Liver (tissue), 9 donors: ENCODE data around the gene PTPRN. TPM values are rescaled to one million over a fixed set of nuclear protein-coding genes. Genes with fewer than 3 reads are reported as not detected.
A peak's percentile ranks its signal among the peaks of the same experiment; 100 is the strongest.

Experiments
- DNase-seq: peaks from one replicate; pipeline ENCODE4 v3.0.0-alpha.2; 2017; ENCODE audit warnings: low spot score
- H3K27ac ChIP-seq, 2 donors: one replicate each; pipeline ENCODE4 v1.7.0; 2013; ENCODE audit warnings: inconsistent platforms in 2 of 2, low read length in 2 of 2, control low read depth in 1 of 2, low read depth in 1 of 2, mild to moderate bottlenecking in 1 of 2
- H3K27me3 ChIP-seq, 4 donors: one replicate each; pipeline versions ENCODE4 v1.6.1 to v1.7.0; 2013; ENCODE audit warnings: low read length in 3 of 4, inconsistent platforms in 1 of 4, mild to moderate bottlenecking in 1 of 4, moderate library complexity in 1 of 4; ENCODE audit not compliant: control insufficient read depth in 4 of 4, insufficient read depth in 4 of 4
- H3K36me3 ChIP-seq, 4 donors: one replicate each; pipeline versions ENCODE4 v1.6.1 to v1.7.0; 2013; ENCODE audit warnings: low read length in 3 of 4, mild to moderate bottlenecking in 3 of 4, low read depth in 1 of 4, moderate library complexity in 1 of 4; ENCODE audit not compliant: control insufficient read depth in 4 of 4, insufficient read depth in 3 of 4
- H3K4me1 ChIP-seq, 4 donors: one replicate each; pipeline versions ENCODE4 v1.6.1 to v1.7.0; 2013; ENCODE audit warnings: low read length in 3 of 4, mild to moderate bottlenecking in 3 of 4, moderate library complexity in 1 of 4; ENCODE audit not compliant: control insufficient read depth in 4 of 4, insufficient read depth in 4 of 4
- H3K4me3 ChIP-seq, 3 donors: one replicate each; pipeline versions ENCODE4 v1.6.1 to v1.7.0; 2013; ENCODE audit warnings: low read length in 3 of 3, control low read depth in 1 of 3, low read depth in 1 of 3, mild to moderate bottlenecking in 1 of 3
- H3K9ac ChIP-seq, 2 donors: one replicate each; pipeline ENCODE4 v1.7.0; 2013; ENCODE audit warnings: low read length in 2 of 2, mild to moderate bottlenecking in 2 of 2, moderate library complexity in 2 of 2, control low read depth in 1 of 2, low read depth in 1 of 2
- H3K9me3 ChIP-seq, 4 donors: one replicate each; pipeline versions ENCODE4 v1.6.1 to v1.7.0; 2013; ENCODE audit warnings: low read length in 3 of 4; ENCODE audit not compliant: control insufficient read depth in 4 of 4
- ATF3 ChIP-seq: IDR thresholded peaks from 2 replicates; pipeline ENCODE4 v1.6.1; 2016; ENCODE audit warnings: antibody characterized with exemption
- CTCF ChIP-seq: fragments of 150-350 bp; IDR thresholded peaks from 2 replicates; pipeline ENCODE4 v1.5.1; 2017; ENCODE audit warnings: improper control_type of control experiment, low read depth, low read length; ENCODE audit not compliant: missing input control
- GABPA ChIP-seq, 2 donors: IDR thresholded peaks in 1 of 2; conservative IDR thresholded peaks in 1 of 2; 2 replicates each; pipeline ENCODE4 v1.6.1; 2016; ENCODE audit warnings: antibody characterized with exemption in 2 of 2, mild to moderate bottlenecking in 1 of 2, moderate library complexity in 1 of 2
- HNF4A ChIP-seq, 2 donors: conservative IDR thresholded peaks; 2 replicates each; pipeline ENCODE4 v1.6.1; 2016; ENCODE audit warnings: antibody characterized with exemption in 2 of 2, mild to moderate bottlenecking in 2 of 2
- HNF4G ChIP-seq: IDR thresholded peaks from 2 replicates; pipeline ENCODE4 v1.6.1; 2016; ENCODE audit warnings: antibody characterized with exemption
- MAX ChIP-seq: IDR thresholded peaks from 2 replicates; pipeline ENCODE4 v1.6.1; 2016; ENCODE audit warnings: antibody characterized with exemption
- NR2F2 ChIP-seq: IDR thresholded peaks from 2 replicates; pipeline ENCODE4 v1.6.1; 2016; ENCODE audit warnings: antibody characterized with exemption
- RAD21 ChIP-seq, 2 donors: IDR thresholded peaks; 2 replicates each; pipeline ENCODE4 v1.6.1; 2016; ENCODE audit warnings: antibody characterized with exemption in 2 of 2, mild to moderate bottlenecking in 2 of 2
- REST ChIP-seq: IDR thresholded peaks from 2 replicates; pipeline ENCODE4 v1.6.1; 2016; ENCODE audit warnings: antibody characterized with exemption, mild to moderate bottlenecking
- RXRA ChIP-seq, 2 donors: IDR thresholded peaks; 2 replicates each; pipeline ENCODE4 v1.6.1; 2017 to 2018; ENCODE audit warnings: antibody characterized with exemption in 2 of 2, mild to moderate bottlenecking in 1 of 2
- SP1 ChIP-seq: IDR thresholded peaks from 2 replicates; pipeline ENCODE4 v1.6.1; 2018; ENCODE audit warnings: antibody characterized with exemption, mild to moderate bottlenecking
- TAF1 ChIP-seq: conservative IDR thresholded peaks from 2 replicates; pipeline ENCODE4 v1.6.1; 2016; ENCODE audit warnings: antibody characterized with exemption, mild to moderate bottlenecking
- YY1 ChIP-seq: IDR thresholded peaks from 2 replicates; pipeline ENCODE4 v1.6.1; 2016; ENCODE audit warnings: antibody characterized with exemption, mild to moderate bottlenecking
- ZBTB33 ChIP-seq: IDR thresholded peaks from 2 replicates; pipeline ENCODE4 v1.6.1; 2016; ENCODE audit warnings: antibody characterized with exemption
- WGBS: extraction: QIAGEN DNeasy Blood & Tissue Kit; methylation state at CpG from one replicate; pipeline ENCODE4 v1.1.7; 2013; 5-methylcytosine and 5-hydroxymethylcytosine counted together
- polyA plus RNA-seq, 2 donors: library from polyadenylated mRNA; stranded (reverse) in 1 of 2; unstranded in 1 of 2; fragments of 200-250 nt in 1 of 2; fragments of >200 nt in 1 of 2; fragmentation: Nextera tagmentation in 1 of 2; extraction: Ambion mirVana in 1 of 2; gene quantifications; one replicate each; pipeline versions ENCODE4 v1.2.1 to v1.2.3, GENCODE V29; 2013 to 2015
- total RNA-seq, 2 donors: library from RNA; depleted of rRNA; stranded (reverse); fragments of >200 nt; gene quantifications; one replicate each; pipeline ENCODE4 v1.2.3, GENCODE V29; 2014
- donor health status: healthy.
- donor health status: healthy.
- donor health status: healthy.
- donor health status: healthy.
- donor health status: healthy.

PTPRN gene
- total and polyA plus RNA-seq, 4 donors, result 2.2 TPM; not detected in 3

- 79% methylated on average over 6 of the region's 6 CpGs for WGBS
- Histone ChIP-seq H3K27ac (no peak overlapping the region), H3K9ac (no peak overlapping the region), H3K9me3 (no peaks in the 10 kb centered on the region), H3K36me3 (no peaks in the 10 kb centered on the region), H3K4me1 (peaks cover 0 to 8% (median 5%) of the 10 kb centered on the region in 4 donors), H3K27me3 (no peaks in the 10 kb centered on the region), H3K4me3 (no peak overlapping the region)
- peak; percentile 29 for DNase-seq
- TF ChIP-seq SP1 (no peak), YY1 (no peak), GABPA (IDR thresholded peaks at IDR 0.05 in 1 of 2, conservative IDR thresholded peaks at IDR 0.05 in 1 of 2) (no peak), TAF1 (no peak), CTCF (no peak), HNF4A (conservative IDR thresholded peaks at IDR 0.05) (no peak), RXRA (IDR thresholded peaks at IDR 0.05) (no peak), MAX (no peak)
These were observed 9.8 kb downstream of the PTPRN start for GRCh38 chr2:219299372-219299760.

GRCh38 chr2:219298759-219299371 is 10.3 kb downstream of the PTPRN start:
- Histone ChIP-seq H3K9me3 (no peaks in the 10 kb centered on the region), H3K4me3 (no peak overlapping the region), H3K36me3 (no peaks in the 10 kb centered on the region), H3K9ac (no peak overlapping the region), H3K27me3 (no peaks in the 10 kb centered on the region), H3K4me1 (peaks cover 0 to 8% (median 5%) of the 10 kb centered on the region in 4 donors), H3K27ac (no peak overlapping the region)
- peak; percentile 95 for DNase-seq
- TF ChIP-seq RAD21 (IDR thresholded peaks at IDR 0.05), result peak; percentile 89 to 93
- TF ChIP-seq HNF4G, result peak; percentile 45
- TF ChIP-seq ATF3, result no peak
- peak; percentile 16 to 57 for TF ChIP-seq HNF4A (conservative IDR thresholded peaks at IDR 0.05)
- no peak for TF ChIP-seq YY1
- TF ChIP-seq ZBTB33, result no peak
- no peak for TF ChIP-seq NR2F2
- TF ChIP-seq GABPA (IDR thresholded peaks at IDR 0.05 in 1 of 2, conservative IDR thresholded peaks at IDR 0.05 in 1 of 2), result no peak
- peak; percentile 99 for TF ChIP-seq CTCF
- no peak for TF ChIP-seq TAF1
- TF ChIP-seq REST, result no peak
- 21% methylated on average over 15 of the region's 15 CpGs for WGBS
